ENCODE measurements around the gene TMEM117.

The TMEM117 gene

GRCh38 chr12:43891856-43892574 lies 56.1 kb downstream of the TMEM117 start:
- no peak for DNase-seq

- no peak for DNase-seq
These were observed 57.8 kb downstream of the TMEM117 start for GRCh38 chr12:43893670-43894069.

- no peak for DNase-seq
These were observed 59.8 kb downstream of the TMEM117 start for GRCh38 chr12:43895580-43896206.

GRCh38 chr12:43896496-43896895 lies 60.6 kb downstream of the TMEM117 start:
- DNase-seq: no peak

- no peak for DNase-seq
These were observed 62.6 kb downstream of the TMEM117 start for GRCh38 chr12:43898474-43898873.

GRCh38 chr12:43899574-43899973 lies 63.7 kb downstream of the TMEM117 start:
- no peak for DNase-seq

- no peak for DNase-seq
These were observed 67.8 kb downstream of the TMEM117 start for GRCh38 chr12:43903686-43904085.

GRCh38 chr12:43912859-43913258 lies 77.0 kb downstream of the TMEM117 start:
- no peak for DNase-seq

GRCh38 chr12:43914391-43914790 lies 78.5 kb downstream of the TMEM117 start:
- DNase-seq: no peak

GRCh38 chr12:43914923-43915468 lies 79.1 kb downstream of the TMEM117 start:
- DNase-seq: no peak

GRCh38 chr12:43917896-43918295 lies 82.0 kb downstream of the TMEM117 start:
- no peak for DNase-seq

- DNase-seq: no peak
These were observed 85.9 kb downstream of the TMEM117 start for GRCh38 chr12:43921666-43922337.

- DNase-seq: no peak
These were observed 94.2 kb downstream of the TMEM117 start for GRCh38 chr12:43930032-43930431.

- DNase-seq: no peak
These were observed 95.3 kb downstream of the TMEM117 start for GRCh38 chr12:43931187-43931586.

GRCh38 chr12:43935581-43935980 lies 99.7 kb downstream of the TMEM117 start:
- no peak for DNase-seq

GRCh38 chr12:43937947-43938346 lies 102.1 kb downstream of the TMEM117 start:
- no peak for DNase-seq

- no peak for DNase-seq
These were observed 106.5 kb downstream of the TMEM117 start for GRCh38 chr12:43942379-43942778.

- DNase-seq: no peak
These were observed 110.1 kb downstream of the TMEM117 start for GRCh38 chr12:43945983-43946382.

- no peak for DNase-seq
These were observed 115.4 kb downstream of the TMEM117 start for GRCh38 chr12:43951286-43951685.

GRCh38 chr12:43957732-43958372 lies 122.0 kb downstream of the TMEM117 start:
- no peak for DNase-seq

- no peak for DNase-seq
These were observed 128.2 kb downstream of the TMEM117 start for GRCh38 chr12:43964033-43964432.

- no peak for DNase-seq
These were observed 129.1 kb downstream of the TMEM117 start for GRCh38 chr12:43964961-43965360.

- no peak for DNase-seq
These were observed 130.0 kb downstream of the TMEM117 start for GRCh38 chr12:43965899-43966298.
